AML-193 (cell line): ENCODE results near the gene ZDHHC14.

Experiments
- DNase-seq, 2 experiments: peaks; one replicate each; lab custom pipeline; 2025; lab: John Stamatoyannopoulos, UW

The ZDHHC14 gene

GRCh38 chr6:157600807-157601206, 219.8 kb downstream of the ZDHHC14 start:
- DNase-seq: no peak

DNA sequence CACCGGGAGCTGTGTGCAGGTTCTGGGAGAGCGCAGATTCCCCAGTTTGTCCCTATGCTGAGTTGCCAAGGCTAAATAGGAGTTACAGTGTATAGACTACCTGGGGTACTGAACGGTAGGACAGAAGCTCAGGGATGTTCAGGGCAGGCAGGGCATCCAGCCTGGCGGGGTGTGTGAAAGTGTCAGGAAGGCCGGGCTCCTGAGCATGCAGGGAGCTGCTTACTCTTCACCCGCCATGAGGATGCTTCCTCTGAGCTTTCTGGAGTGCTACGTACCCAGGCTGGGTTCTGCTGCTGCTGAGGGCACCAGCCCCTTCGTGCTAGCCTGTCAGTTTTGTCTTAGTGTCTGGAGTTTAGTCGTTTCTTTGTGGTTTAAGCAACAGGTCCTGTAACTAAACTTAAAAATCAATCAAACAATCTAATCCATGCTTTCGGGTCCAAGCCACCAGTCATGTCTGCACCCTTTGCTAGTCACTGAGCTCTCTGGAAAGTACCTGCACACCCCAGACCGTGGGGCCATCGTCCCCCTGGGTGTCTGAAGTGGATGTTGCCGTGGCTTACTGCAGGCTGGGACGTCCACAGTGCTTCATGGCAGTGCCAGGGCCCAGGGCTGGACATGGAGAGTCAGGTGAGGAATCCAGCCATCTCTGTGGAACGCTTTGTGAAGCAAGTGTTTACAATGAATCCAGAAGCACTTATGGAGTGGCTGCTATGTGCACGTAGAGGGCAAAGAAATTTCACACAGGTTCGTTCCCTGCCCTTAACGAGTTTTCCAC, 221.7 kb downstream of the ZDHHC14 start:
- DNase-seq: no peak

DNA sequence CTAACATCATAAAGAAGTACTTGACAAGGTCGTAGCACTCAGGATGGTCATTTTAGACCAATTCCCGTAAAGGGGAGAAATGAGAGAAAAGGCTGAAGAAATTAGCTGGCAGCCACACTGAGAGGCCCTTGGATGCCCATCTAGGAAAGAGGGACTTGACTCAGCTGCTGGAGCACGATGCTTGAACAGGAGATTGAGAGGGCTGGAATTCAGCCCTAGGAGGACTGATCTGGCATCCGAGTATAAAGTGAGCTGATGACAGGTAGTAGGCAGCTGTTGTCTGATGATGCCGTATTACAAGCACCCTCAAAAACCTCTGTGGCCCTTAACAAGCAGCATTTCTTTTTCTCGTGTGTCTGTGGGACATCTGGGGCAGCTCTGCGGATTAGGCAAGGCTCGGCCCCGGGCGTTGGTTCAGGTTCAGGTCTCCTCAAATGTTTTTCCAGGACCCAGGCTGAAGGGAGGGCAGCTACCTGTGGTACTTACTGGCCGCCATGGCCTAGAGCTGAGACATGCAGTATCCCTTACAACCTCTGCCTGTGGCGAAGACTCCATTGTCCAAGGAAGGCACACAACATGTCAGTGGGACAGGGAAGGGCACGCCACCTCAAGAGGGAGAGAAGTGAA, 222.4 kb downstream of the ZDHHC14 start:
- no peak for DNase-seq

DNA sequence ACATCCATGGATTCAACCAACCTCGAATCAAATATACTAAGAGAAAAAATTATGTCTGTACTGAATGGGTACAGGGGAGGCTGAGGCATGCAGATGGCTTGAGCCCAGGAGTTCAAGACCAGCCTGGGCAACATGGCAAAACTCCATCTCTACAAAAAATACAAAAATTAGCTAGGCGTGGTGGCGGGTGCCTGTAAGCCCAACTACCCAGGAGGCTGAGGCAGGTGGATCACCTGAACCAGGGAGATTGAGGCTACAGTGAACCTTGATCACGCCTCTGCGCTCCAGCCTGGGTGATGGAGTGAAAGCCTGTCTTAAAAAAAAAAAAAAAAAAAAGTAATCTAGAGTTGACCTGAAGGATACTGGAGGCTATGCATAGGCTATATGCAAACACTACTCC, 223.0 kb downstream of the ZDHHC14 start:
- no peak for DNase-seq

DNA sequence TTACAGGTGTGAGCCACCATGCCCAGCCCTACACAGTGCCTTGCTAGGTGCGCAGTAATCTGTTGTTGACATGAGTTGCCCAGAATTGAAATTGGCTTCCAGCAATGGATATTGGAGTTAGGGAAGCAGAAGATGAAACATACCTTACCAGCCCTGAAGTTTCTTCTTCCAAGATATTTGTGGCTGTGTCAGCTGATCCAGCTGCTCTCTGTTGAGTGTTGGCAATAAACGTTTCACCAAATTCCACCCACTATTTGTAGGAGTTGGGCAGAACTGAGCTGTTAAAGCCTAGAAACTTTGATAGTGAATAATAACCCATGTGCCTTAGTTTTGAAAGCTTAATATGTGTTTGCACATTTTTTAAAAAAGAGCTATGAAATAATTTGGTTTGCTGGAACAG, 223.8 kb downstream of the ZDHHC14 start:
- no peak for DNase-seq

DNA sequence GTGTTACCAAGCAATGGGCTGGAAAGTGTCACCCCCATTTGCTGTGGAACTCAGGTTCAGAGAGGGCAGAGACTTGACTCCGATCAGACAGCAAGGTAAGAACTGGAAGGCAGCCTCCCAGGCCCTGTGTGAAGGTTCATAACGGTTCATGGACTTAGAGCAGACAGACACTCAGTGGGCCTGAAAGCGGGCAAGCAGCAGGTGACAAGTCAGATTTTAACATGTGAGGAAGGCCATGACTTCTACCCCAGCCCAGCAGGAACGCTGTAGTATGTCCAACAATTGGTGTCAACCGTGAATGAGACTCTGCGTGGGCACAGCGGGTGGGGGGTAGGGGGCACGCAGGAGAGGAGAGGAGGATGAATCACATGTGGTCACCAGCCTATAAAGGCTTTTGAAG, 224.5 kb downstream of the ZDHHC14 start:
- DNase-seq: no peak

DNA sequence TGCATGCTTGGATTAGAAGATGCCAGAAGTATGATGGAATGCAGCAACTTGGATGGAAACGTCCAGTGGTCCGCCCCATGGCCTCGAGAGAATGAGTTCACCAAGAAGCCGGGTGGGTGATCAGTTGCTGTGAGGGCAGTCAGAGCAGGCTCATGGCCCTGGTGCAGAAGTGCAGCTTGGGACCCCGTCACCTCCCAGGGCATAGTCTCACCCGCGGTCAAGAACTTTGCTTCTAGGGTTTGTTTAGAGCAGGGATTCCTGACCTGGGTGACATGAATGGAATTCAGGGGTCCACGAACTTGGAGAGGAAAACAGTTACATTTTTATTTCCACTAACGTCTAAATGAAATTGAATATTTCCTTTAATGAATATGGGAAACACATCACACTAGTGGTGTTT, 225.5 kb downstream of the ZDHHC14 start:
- DNase-seq: no peak

DNA sequence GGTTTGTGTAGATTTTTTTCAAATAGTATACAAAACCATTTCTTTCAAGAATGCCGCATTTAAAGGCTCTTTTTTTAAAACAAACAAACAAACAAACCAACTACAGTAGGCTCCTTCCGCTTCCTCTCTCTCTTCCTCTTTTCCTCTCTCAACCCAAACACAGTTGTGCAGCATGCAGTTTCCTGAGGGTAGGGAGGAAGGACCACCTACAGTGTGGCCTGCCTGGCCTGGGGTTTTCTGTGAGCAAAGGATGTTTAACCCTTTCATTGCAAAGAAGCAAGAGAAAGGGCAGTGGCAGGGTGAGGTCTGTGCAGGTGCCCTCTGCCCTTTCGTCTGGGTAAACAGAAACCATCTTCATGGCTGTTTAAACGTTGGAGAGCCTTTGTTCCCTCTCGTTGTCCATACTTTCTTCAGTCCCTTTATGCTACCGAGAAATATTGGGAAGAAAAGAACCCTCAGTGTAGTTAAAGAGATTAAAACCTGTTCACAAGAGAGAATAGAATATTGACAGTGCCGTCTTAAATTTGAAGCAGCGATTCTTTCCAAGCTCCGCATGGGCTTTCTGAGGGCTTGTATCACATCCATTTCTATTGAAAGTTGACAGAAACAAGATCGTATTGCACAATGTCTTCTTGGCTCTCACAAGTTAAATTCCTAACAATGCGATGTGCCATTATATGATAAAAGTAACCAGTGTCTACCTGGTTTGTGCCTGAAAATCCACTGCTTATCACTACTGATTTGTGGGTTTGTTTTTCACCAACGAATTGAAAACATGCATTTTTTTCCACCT, 226.5 kb downstream of the ZDHHC14 start:
- DNase-seq: no peak

GRCh38 chr6:157608221-157609075, 227.5 kb downstream of the ZDHHC14 start:
- no peak for DNase-seq

- DNase-seq: no peak
Observed at GRCh38 chr6:157609117-157609516, 228.1 kb downstream of the ZDHHC14 start.

DNA sequence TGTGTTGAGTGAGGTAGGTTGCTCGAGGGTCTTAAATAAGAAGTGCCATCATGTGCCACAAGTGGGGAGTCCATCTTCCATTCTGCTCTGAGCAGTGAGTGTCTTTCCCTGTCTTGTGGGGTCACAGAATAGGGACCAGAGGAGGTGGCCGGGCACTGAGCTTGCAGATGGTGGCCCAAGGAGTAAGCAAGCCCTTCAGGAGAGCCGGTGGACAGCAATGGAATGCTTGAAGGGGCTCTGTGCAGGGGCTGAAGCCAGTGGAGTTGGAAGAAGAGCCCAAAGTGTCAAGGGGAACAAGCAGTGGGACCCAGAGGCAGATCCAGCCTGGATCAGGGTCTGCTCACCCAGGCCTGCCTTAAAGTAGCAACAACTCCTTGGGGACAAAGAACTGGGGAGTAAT, 228.6 kb downstream of the ZDHHC14 start:
- DNase-seq: no peak

DNA sequence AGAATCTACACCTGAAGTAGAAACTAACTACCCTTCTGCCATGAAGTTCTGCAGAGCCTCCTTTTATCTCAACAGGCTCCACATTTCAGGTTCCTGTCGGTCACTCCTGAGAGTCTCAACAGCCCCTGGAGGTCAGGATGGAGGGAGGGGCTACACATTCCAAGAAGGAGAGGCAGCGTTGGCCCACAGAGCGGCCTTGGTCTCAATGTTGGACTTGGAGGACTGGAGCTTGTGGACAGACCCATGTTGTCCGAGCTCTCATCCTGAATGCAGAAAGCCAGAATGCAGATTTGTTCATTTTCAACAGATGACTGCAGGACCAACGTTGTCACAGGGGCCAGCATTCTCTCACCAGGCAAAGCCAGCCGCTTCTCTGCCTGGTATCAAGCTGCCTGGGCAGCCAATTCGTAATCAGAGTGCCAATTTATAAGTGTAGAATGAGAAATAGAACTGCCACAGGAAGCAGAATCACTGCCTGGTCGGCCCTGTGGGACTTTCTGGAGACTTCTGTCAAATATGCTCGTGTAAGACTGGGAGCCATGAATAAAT, 229.5 kb downstream of the ZDHHC14 start:
- DNase-seq: no peak

DNA sequence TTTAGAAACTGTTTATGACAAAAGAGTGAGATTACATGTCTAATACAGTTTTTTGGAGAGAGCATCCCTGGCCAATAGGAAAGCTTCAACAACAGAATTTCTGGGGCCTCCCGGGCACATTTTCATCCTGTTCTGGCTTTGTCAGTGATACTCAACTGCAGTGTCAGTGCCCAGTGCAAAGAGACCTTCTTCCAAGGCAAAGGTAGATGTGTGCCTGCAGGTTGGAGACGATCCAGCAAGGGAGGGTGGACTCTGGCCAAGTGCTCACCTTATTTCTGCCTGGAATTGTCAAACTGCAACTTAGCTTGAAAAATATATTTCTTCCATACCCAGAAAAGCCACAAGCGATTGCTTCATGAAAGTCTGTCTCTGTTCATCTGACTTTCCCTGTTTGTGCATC, 230.4 kb downstream of the ZDHHC14 start:
- DNase-seq: no peak

DNA sequence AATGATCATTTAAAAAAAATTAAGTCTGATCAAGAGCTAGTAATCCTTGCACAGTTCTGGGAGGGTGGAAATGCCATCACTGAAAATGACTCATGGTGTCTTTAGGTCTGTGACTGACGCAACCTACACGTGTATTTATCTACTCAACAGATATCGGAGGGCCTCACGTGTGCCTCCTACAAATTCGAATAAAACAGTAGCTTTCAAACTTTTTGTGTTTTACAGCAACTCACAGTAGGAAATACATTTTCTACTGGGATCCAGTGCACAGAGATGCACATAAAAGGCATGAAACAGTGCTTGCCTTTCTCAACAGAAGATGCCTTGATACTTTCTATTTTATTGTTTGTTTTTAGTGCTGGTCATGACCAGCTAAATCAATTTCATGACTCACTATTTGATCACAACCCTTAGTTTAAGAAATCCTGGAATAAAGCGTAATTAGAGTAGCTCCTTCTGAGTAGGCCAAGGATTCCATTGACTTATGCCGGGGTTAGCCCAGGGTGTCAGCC, 232.1 kb downstream of the ZDHHC14 start:
- no peak for DNase-seq

GRCh38 chr6:157614026-157614568, 233.1 kb downstream of the ZDHHC14 start:
- no peak for DNase-seq

DNA sequence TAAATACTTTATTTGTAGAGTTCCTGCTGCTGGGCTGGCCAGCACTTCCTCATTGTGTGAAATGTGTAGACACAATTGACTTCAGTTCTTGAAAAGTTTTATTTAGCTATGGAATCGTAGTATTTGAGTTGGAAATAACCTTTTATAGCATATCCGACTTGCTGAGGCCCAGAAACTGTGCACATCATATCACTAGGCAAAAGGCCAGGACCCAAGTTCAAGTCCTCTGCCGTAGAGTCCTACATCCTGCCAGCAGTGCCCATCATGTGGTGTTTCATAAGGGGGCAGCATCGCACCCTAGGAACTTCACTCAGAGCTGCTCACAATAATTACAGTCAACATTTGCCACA, 234.4 kb downstream of the ZDHHC14 start:
- peak in 1 of 2 experiments; percentile 39 for DNase-seq

DNA sequence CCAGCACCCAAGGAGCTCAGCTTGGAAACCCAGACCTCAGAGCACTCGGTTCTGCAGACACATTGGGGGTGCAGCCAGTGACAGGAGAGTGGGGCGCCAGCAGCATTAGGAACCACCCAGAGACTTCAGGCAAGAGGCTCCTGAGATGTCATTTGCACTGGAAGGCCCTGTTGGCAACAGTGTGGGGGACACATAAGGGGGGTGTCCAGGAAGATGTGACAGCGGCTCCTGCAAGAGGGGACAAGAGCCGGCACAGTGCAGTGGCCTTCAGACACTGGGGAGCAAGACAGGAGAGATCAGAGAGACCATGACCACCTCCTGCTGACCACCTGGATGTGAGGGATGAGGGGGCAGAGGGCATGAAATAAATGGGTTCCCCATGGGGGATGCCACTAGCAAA, 235.0 kb downstream of the ZDHHC14 start:
- DNase-seq: no peak

DNA sequence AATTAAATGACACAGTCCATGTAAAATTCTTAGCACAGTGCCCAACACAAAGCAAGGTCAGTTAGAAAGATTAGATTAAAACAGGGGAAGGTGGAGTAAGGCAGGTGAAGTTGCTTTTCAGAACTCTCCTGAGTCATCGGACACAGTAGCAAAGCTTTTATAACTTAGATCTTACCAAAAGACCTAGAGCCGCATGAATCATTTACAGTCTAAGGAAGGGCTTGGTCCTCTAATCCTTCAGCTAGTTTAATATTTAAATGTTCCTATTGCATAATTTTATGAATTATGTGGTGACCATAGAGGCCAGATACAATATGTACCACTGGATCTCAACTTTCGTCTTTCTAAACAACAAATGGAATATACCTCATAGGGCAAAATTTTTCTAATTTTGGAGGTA, 240.0 kb downstream of the ZDHHC14 start:
- DNase-seq: no peak

- DNase-seq: no peak
Observed at GRCh38 chr6:157621406-157621805, 240.4 kb downstream of the ZDHHC14 start.

DNA sequence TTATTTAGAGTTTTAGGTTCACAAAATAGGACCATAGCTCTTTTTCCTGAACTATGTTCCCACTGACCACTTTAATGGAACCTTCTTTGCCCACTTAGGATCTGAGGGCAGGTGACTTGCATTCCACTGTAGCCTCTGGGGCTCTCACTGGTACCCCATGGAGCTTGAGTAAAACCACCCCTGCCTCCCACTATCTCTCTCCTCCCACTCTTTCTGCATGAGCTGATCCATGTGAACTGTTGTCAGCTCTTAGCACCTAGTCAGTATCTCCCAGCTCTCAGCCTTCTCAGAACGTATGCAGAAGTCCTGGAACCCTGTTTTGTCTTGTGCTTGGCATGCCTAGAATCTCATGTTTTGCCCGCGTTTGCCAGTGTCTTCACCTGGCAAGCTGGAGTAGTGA, 241.4 kb downstream of the ZDHHC14 start:
- no peak for DNase-seq

GRCh38 chr6:157625111-157625510, 244.1 kb downstream of the ZDHHC14 start:
- DNase-seq: no peak
